Activated CD4-positive, alpha-beta T cell treated with anti-CD3 and anti-CD28 coated beads for 36 hours (primary cell): ENCODE data around the gene DEPDC5. TPM values are rescaled to one million over a fixed set of nuclear protein-coding genes. Genes with fewer than 3 reads are reported as not detected.

Experiments
- ATAC-seq: fragments of 200-7000 bp; cut with Tn5 transposase; one replicate; pipeline ENCODE4 v1.10.0; 2021; ENCODE audit warnings: mild to moderate bottlenecking, moderate library complexity
- CTCF ChIA-PET: fragments of 350-600 bp; sonication (Branson Sonifier 250); formaldehyde crosslinking; loops from one replicate; lab custom pipeline; 2021; ENCODE audit warnings: antibody characterized with exemption; lab: Charles Lee
- POLR2A ChIA-PET: fragments of 350-600 bp; sonication (Branson Sonifier 250); formaldehyde crosslinking; loops from one replicate; lab custom pipeline; 2021; ENCODE audit warnings: antibody characterized with exemption, inconsistent platforms; lab: Charles Lee
- DNase-seq: peaks from one replicate; pipeline ENCODE4 v3.0.0-alpha.2; 2020
- H3K27ac Mint-ChIP-seq: one replicate; pipeline ENCODE4 v1.8.0; 2021; ENCODE audit warnings: mixed read lengths
- H3K27me3 Mint-ChIP-seq: one replicate; pipeline ENCODE4 v1.8.0; 2021; ENCODE audit warnings: mixed read lengths
- H3K36me3 Mint-ChIP-seq: one replicate; pipeline ENCODE4 v1.8.0; 2021; ENCODE audit warnings: low read depth, mixed read lengths
- H3K4me1 Mint-ChIP-seq: one replicate; pipeline ENCODE4 v1.8.0; 2021; ENCODE audit warnings: mixed read lengths
- H3K4me3 Mint-ChIP-seq: one replicate; pipeline ENCODE4 v1.8.0; 2021; ENCODE audit warnings: mild to moderate bottlenecking, moderate library complexity, mixed read lengths
- H3K9me3 Mint-ChIP-seq: one replicate; pipeline ENCODE4 v1.8.0; 2021; ENCODE audit warnings: low read depth, mixed read lengths
- intact Hi-C, 2 experiments: fragments of 100-400 bp; cut with DNase I in 1 of 2; cut with micrococcal nuclease in 1 of 2; formaldehyde crosslinking; loops; one replicate each; pipeline versions ENCODE4 v1.14.2 to v1.15.1; 2022 to 2024; cut with DNase I, micrococcal nuclease
- total RNA-seq, 2 experiments: library from RNA; stranded (reverse); gene quantifications; one replicate each; pipeline ENCODE4 v1.2.3, GENCODE V29; 2021

Gene DEPDC5
- total RNA-seq, 2 experiments from 2014 or later, result 35.3 to 47.1 TPM

GRCh38 chr22:31951194-31952093 lies 197.6 kb downstream of the DEPDC5 start:
- ChIA-PET CTCF (interaction anchor here (0.9 to 3.7 kb wide), 6 partner anchors 10 to 288 kb away, joined by 3 to 37 read pairs (median 4); partner anchors contain the start of gene PISD), POLR2A (interaction anchor here (0.5 to 1.2 kb wide), 5 partner anchors 24 to 523 kb away, joined by 4 to 5 read pairs (median 4); partner anchors contain the start of genes FBXO7 and PISD)
- H3K9me3 Mint-ChIP-seq, result no peaks in the 10 kb centered on the region
- ATAC-seq, result peak; percentile 89
- peaks cover 67% of the 10 kb centered on the region for H3K4me1 Mint-ChIP-seq
- H3K36me3 Mint-ChIP-seq, result peaks cover 68% of the 10 kb centered on the region
- H3K27me3 Mint-ChIP-seq, result no peaks in the 10 kb centered on the region
- peak overlapping the region; percentile 6 for H3K4me3 Mint-ChIP-seq
- peak overlapping the region; percentile 83 for H3K27ac Mint-ChIP-seq
- intact Hi-C loops, result loop anchor here (1.0 to 2.0 kb wide), 3 partner anchors 99 to 123 kb away; no protein-coding TSS in a partner anchor
- peak; percentile 59 for DNase-seq

GRCh38 chr22:31952094-31952401 lies 198.2 kb downstream of the DEPDC5 start:
- Mint-ChIP-seq H3K9me3 (no peaks in the 10 kb centered on the region), H3K4me3 (peak overlapping the region; percentile 6), H3K27ac (peak overlapping the region; percentile 58), H3K36me3 (peaks cover 73% of the 10 kb centered on the region), H3K4me1 (peaks cover 69% of the 10 kb centered on the region), H3K27me3 (no peaks in the 10 kb centered on the region)
- ChIA-PET CTCF (no interaction called here), POLR2A (no interaction called here)
- intact Hi-C loops, result no loop called here
- ATAC-seq (no peak), DNase-seq (no peak)

- DNase-seq, result no peak
- H3K27ac Mint-ChIP-seq, result no peak overlapping the region
- POLR2A ChIA-PET, result no interaction called here
- intact Hi-C loops, result no loop called here
- H3K9me3 Mint-ChIP-seq, result no peaks in the 10 kb centered on the region
- ATAC-seq, result no peak
- no peak overlapping the region for H3K4me3 Mint-ChIP-seq
- CTCF ChIA-PET, result interaction anchor here (0.9 to 1.4 kb wide), 2 partner anchors 10 to 18 kb away, joined by 3 to 11 read pairs; no protein-coding TSS in a partner anchor
- H3K36me3 Mint-ChIP-seq, result peaks cover 73% of the 10 kb centered on the region
- H3K27me3 Mint-ChIP-seq, result no peaks in the 10 kb centered on the region
- peaks cover 67% of the 10 kb centered on the region for H3K4me1 Mint-ChIP-seq
These were observed 198.7 kb downstream of the DEPDC5 start for GRCh38 chr22:31952472-31952871.

GRCh38 chr22:31953261-31953660 lies 199.4 kb downstream of the DEPDC5 start:
- H3K27me3 Mint-ChIP-seq, result no peaks in the 10 kb centered on the region
- intact Hi-C loops, result no loop called here
- ATAC-seq, result no peak
- CTCF ChIA-PET, result interaction anchor here (0.9 to 1.4 kb wide), 2 partner anchors 10 to 17 kb away, joined by 3 to 11 read pairs; no protein-coding TSS in a partner anchor
- H3K36me3 Mint-ChIP-seq, result peaks cover 70% of the 10 kb centered on the region
- no peak overlapping the region for H3K27ac Mint-ChIP-seq
- POLR2A ChIA-PET, result no interaction called here
- DNase-seq, result no peak
- H3K9me3 Mint-ChIP-seq, result no peaks in the 10 kb centered on the region
- H3K4me1 Mint-ChIP-seq, result peaks cover 73% of the 10 kb centered on the region
- H3K4me3 Mint-ChIP-seq, result no peak overlapping the region

- Mint-ChIP-seq H3K36me3 (peaks cover 62% of the 10 kb centered on the region), H3K9me3 (no peaks in the 10 kb centered on the region), H3K4me3 (no peak overlapping the region), H3K27me3 (no peaks in the 10 kb centered on the region), H3K4me1 (peaks cover 81% of the 10 kb centered on the region), H3K27ac (peak overlapping the region; percentile 26)
- ChIA-PET CTCF (interaction anchor here (0.5 to 5.6 kb wide), 7 partner anchors 8 to 443 kb away, joined by 3 to 37 read pairs (median 3); no protein-coding TSS in a partner anchor), POLR2A (interaction anchor here (0.6 to 0.7 kb wide), 2 partner anchors 423 kb away, joined by 3 read pairs; no protein-coding TSS in a partner anchor)
- intact Hi-C loops, result no loop called here
- ATAC-seq, result no peak
- no peak for DNase-seq
These were observed 201.0 kb downstream of the DEPDC5 start for GRCh38 chr22:31954535-31955523.

GRCh38 chr22:31956360-31956759 lies 202.5 kb downstream of the DEPDC5 start:
- Mint-ChIP-seq H3K36me3 (peaks cover 51% of the 10 kb centered on the region), H3K27ac (peak overlapping the region; percentile 20)

More at GRCh38 chr22:31956360-31956759, 202.5 kb downstream of the DEPDC5 start:
- POLR2A ChIA-PET, result no interaction called here
- Mint-ChIP-seq H3K27me3 (no peaks in the 10 kb centered on the region), H3K4me1 (peaks cover 68% of the 10 kb centered on the region), H3K4me3 (no peak overlapping the region), H3K9me3 (no peaks in the 10 kb centered on the region)
- ATAC-seq (no peak), DNase-seq (peak; percentile 47)
- intact Hi-C loops, result no loop called here
- CTCF ChIA-PET, result interaction anchor here (0.7 to 5.6 kb wide), 4 partner anchors 15 to 310 kb away, joined by 3 to 37 read pairs (median 4); no protein-coding TSS in a partner anchor

Other genes with a start within 250 kb of the DEPDC5 start
- 10 to 100 TPM; 30.3 to 37.9 TPM for gene PISD, start 91.8 kb upstream of the DEPDC5 start, total RNA-seq
- 10 to 100 TPM; 48.2 to 52.2 TPM for gene PRR14L, start 3.9 kb upstream of the DEPDC5 start, total RNA-seq
- gene YWHAH, start 190.5 kb downstream of the DEPDC5 start, total RNA-seq, result 10 to 100 TPM; 83.2 to 98.5 TPM